ENCODE results near the gene RASA4B.

RASA4B gene

DNA sequence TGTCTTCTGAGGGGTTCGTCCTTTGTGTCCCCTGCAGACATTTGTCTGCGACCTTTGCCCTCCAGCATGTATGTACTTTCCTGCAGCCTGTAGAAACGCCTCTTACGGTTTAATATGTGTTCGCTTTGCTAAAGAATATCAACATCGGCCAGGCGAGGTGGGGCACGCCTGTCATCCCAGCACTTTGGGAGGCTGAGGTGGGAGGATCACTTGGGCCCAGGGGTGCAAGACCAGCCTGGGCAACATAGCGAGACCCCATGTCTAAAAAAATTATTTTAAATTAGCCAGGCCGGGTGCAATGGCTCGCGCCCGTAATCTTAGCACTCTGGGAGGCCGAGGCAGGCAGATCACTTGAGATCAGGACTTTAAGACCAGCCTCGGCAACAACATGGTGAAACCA is 68.4 kb downstream of the RASA4B start:
- no peak for DNase-seq (ENCODE audit: low read depth)
- H3K4me3 ChIP-seq (ENCODE audit: control insufficient read depth, low read depth, low read length), result no peak overlapping the region
- TF ChIP-seq, protein P1, sequence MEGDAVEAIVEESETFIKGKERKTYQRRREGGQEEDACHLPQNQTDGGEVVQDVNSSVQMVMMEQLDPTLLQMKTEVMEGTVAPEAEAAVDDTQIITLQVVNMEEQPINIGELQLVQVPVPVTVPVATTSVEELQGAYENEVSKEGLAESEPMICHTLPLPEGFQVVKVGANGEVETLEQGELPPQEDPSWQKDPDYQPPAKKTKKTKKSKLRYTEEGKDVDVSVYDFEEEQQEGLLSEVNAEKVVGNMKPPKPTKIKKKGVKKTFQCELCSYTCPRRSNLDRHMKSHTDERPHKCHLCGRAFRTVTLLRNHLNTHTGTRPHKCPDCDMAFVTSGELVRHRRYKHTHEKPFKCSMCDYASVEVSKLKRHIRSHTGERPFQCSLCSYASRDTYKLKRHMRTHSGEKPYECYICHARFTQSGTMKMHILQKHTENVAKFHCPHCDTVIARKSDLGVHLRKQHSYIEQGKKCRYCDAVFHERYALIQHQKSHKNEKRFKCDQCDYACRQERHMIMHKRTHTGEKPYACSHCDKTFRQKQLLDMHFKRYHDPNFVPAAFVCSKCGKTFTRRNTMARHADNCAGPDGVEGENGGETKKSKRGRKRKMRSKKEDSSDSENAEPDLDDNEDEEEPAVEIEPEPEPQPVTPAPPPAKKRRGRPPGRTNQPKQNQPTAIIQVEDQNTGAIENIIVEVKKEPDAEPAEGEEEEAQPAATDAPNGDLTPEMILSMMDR (conservative IDR thresholded peaks at IDR 0.05; ENCODE audit: control insufficient read depth, insufficient read depth, low read depth, low read length), result no peak

DNA sequence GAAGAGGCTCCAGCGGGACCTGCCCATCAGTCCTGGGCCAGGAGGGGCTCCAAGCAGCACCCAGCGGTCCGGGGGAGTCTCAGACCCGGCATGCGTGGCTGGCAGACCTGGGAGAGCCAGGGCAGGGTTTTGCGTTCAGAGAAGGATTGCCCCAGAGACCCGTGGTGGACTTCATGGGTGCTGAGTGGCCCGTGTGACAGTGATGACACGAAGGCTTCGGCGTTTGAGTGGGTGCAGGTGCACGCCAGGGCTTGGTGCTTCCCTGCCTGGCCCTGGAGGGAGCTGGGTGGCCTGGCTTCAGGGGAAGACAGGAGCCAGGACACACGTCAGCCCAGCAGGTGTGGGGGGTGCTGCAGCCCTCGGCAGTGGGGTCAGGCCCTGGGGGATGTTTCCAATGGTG is 70.3 kb downstream of the RASA4B start:
- TF ChIP-seq, protein P1 (conservative IDR thresholded peaks at IDR 0.05; ENCODE audit: control insufficient read depth, insufficient read depth, low read depth, low read length), result no peak
- no peak for DNase-seq (ENCODE audit: low read depth)
- H3K4me3 ChIP-seq (ENCODE audit: control insufficient read depth, low read depth, low read length), result no peak overlapping the region

DNA sequence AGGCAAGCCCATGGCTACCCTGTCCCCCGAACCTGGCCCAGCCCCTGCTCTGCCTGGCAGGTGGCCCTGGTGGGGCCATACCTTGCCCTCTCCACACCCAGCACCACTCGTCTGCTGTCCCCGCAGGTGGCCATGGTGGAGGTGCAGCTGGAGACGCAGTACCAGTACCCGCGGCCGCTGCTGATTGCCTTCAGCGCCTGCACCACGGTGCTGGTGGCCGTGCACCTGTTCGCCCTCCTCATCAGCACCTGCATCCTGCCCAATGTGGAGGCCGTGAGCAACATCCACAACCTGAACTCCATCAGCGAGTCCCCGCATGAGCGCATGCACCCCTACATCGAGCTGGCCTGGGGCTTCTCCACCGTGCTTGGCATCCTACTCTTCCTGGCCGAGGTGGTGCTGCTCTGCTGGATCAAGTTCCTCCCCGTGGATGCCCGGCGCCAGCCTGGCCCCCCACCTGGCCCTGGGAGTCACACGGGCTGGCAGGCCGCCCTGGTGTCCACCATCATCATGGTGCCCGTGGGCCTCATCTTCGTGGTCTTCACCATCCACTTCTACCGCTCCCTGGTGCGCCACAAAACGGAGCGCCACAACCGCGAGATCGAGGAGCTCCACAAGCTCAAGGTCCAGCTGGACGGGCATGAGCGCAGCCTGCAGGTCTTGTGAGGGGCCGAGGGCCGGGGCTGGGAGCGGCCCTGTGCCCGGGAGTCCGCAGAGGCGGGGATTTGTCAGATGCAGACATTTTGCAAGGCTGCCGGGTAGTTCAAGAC is 71.0 kb downstream of the RASA4B start:
- DNase-seq (ENCODE audit: low read depth), result no peak
- TF ChIP-seq, protein P1 (conservative IDR thresholded peaks at IDR 0.05; ENCODE audit: control insufficient read depth, insufficient read depth, low read depth, low read length), result no peak
- H3K4me3 ChIP-seq (ENCODE audit: control insufficient read depth, low read depth, low read length), result no peak overlapping the region

DNA sequence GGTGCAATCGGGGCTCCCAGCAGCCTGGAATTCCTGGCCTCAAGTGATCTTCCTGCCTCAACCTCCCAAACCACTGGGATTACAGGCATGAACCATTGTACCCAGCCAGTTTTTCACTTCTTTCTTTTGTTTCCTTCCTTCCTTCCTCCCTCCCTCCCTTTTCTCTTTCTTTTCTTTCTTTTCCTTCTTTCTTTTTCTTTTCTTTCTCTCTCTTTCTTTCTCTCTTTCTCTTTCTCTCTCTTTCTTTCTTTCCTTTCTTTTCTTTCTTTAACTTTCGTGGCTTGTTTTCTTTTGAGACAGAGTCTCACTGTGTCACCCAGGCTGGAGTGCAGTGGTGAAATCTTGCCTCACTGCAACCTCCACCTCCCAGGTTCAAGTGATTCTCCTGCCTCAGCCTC is 71.9 kb downstream of the RASA4B start:
- no peak overlapping the region for H3K4me3 ChIP-seq (ENCODE audit: control insufficient read depth, low read depth, low read length)
- TF ChIP-seq, protein P1 (conservative IDR thresholded peaks at IDR 0.05; ENCODE audit: control insufficient read depth, insufficient read depth, low read depth, low read length), result no peak
- no peak for DNase-seq (ENCODE audit: low read depth)

DNA sequence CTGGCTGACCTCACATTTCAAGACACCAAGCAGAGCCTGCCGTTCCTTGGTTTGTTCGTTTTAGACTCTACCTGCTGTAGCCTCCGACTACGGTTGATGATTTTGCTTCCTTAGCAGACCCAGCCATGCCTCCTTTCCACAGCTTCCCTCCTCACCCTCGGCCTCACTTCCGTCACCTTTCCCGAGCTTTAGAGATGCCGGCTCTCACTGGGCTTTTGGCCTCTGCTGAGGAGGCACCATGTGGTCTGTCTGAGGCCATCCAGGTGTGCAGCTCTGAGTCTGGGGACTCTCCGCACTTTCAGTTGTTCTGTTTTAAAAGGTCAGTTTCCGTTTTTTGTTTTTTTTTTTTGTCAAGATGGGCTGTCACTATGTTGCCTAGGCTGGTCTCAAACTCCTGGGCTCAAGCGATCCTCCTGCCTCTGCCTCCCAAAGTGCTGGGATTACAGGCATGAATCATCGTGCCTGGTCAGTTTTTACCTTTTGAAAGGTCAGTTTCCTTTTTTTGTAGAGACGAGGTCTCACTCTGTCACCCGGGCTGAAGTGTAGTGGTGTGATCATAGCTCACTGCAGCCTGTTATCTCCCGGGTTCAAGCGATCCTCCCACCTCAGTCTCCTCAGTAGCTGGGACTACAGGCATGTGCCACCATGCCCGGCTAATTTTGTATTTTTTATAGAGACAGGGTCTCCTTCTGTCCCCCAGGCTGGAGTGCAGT is 72.5 kb downstream of the RASA4B start:
- no peak overlapping the region for H3K4me3 ChIP-seq (ENCODE audit: control insufficient read depth, low read depth, low read length)
- no peak for DNase-seq (ENCODE audit: low read depth)
- TF ChIP-seq, protein P1 (conservative IDR thresholded peaks at IDR 0.05; ENCODE audit: control insufficient read depth, insufficient read depth, low read depth, low read length), result no peak

DNA sequence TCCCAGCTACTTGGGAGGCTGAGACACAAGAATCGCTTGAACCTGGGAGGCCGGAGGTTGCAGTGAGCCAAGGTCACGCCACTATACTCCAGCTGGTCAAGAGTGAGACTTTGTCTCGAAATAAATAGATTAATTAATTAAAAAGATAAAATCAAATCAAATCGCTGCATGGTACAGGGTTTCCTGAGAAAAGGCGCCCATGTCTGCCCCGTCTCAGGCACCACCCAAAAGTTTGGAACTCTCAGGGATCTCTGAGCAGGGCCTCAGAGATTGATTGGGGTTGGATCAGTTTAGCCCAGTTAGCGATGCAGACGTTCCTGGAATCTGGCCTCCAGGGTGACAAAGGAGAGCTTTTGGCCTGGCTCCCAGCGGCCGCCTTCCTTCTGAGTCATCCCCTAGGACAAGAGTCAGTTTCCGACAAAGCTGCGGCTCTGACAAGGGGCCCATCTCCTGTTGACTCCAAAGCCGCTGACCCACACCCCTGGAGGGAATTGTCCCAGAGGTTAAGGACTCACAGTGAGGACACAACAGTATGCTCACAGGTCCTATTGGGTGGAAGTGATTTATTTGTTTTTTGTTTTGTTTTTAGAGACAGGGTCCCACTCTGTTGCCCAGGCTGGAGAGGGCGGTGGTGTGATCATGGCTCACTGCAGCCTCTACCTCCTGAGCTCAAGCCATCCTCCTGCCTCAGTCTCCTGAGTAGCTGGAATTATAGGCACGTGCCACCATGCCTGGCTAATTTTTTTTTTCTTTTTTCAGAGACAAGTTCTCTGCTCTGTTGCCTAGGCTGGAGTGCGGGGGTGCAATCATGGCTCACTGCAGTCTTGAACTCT is 77.4 kb downstream of the RASA4B start:
- DNase-seq (ENCODE audit: low read depth), result peak; percentile 77
- TF ChIP-seq, protein P1 (conservative IDR thresholded peaks at IDR 0.05; ENCODE audit: control insufficient read depth, insufficient read depth, low read depth, low read length), result no peak
- H3K4me3 ChIP-seq (ENCODE audit: control insufficient read depth, low read depth, low read length), result no peak overlapping the region

All from fibroblast of mammary gland (primary cell).